Activated CD8-positive, alpha-beta T cell treated with anti-CD3 and anti-CD28 coated beads for 36 hours (primary cell): Measurements from ENCODE around the gene DFFB. TPM values are rescaled to one million over a fixed set of nuclear protein-coding genes. Genes with fewer than 3 reads are reported as not detected.
"Not testable (repeated sequence)": the region's sequence is repeated elsewhere in the genome, so short reads cannot be mapped to it uniquely, and the experiment has no call there.

Source experiments
- ATAC-seq: fragments of 200-7000 bp; cut with Tn5 transposase; one replicate; pipeline ENCODE4 v1.10.0; 2021; ENCODE audit warnings: mild to moderate bottlenecking, moderate library complexity
- CTCF ChIA-PET: fragments of 350-600 bp; sonication (Branson Sonifier 250); formaldehyde crosslinking; loops from one replicate; lab custom pipeline; 2021; ENCODE audit warnings: antibody characterized with exemption; lab: Charles Lee
- POLR2A ChIA-PET: fragments of 350-600 bp; sonication (Branson Sonifier 250); formaldehyde crosslinking; loops from one replicate; lab custom pipeline; 2021; ENCODE audit warnings: antibody characterized with exemption; lab: Charles Lee
- DNase-seq: peaks from one replicate; pipeline ENCODE4 v3.0.0-alpha.2; 2020
- H3K27ac Mint-ChIP-seq: one replicate; pipeline ENCODE4 v1.8.0; 2021; ENCODE audit warnings: mild to moderate bottlenecking, mixed read lengths
- H3K27me3 Mint-ChIP-seq: one replicate; pipeline ENCODE4 v1.8.0; 2021; ENCODE audit warnings: mixed read lengths
- H3K36me3 Mint-ChIP-seq: one replicate; pipeline ENCODE4 v1.8.0; 2021; ENCODE audit warnings: low read depth, mixed read lengths
- H3K4me1 Mint-ChIP-seq: one replicate; pipeline ENCODE4 v1.8.0; 2021; ENCODE audit warnings: low read depth, mixed read lengths
- H3K4me3 Mint-ChIP-seq: one replicate; pipeline ENCODE4 v1.8.0; 2021; ENCODE audit warnings: mild to moderate bottlenecking, moderate library complexity, mixed read lengths
- H3K9me3 Mint-ChIP-seq: one replicate; pipeline ENCODE4 v1.8.0; 2021; ENCODE audit warnings: mixed read lengths
- CTCF ChIP-seq: fragments of 200-600 bp; IDR thresholded peaks from one replicate; pipeline ENCODE4 v1.8.0; 2022; ENCODE audit warnings: antibody characterized with exemption, mild to moderate bottlenecking
- intact Hi-C: fragments of 100-400 bp; cut with micrococcal nuclease; formaldehyde crosslinking; loops from one replicate; pipeline ENCODE4 v1.10.0; 2022
- total RNA-seq, 2 experiments: library from RNA; stranded (reverse); gene quantifications; one replicate each; pipeline ENCODE4 v1.2.3, GENCODE V29; 2021

Gene DFFB
- total RNA-seq, 2 experiments from 2014 or later, result 9.3 to 9.7 TPM

GRCh38 chr1:3915551-3916121 lies 58.4 kb downstream of the DFFB start:
- Mint-ChIP-seq H3K4me3 (no peak overlapping the region), H3K36me3 (no peaks in the 10 kb centered on the region), H3K4me1 (no peaks in the 10 kb centered on the region), H3K27ac (no peak overlapping the region), H3K9me3 (no peaks in the 10 kb centered on the region), H3K27me3 (no peaks in the 10 kb centered on the region)
- ATAC-seq (no peak), DNase-seq (no peak)
- intact Hi-C loops, result no loop called here
- POLR2A ChIA-PET, result no interaction called here
- CTCF ChIA-PET, result no interaction called here
- TF ChIP-seq CTCF, result no peak

GRCh38 chr1:3917761-3918160 lies 60.5 kb downstream of the DFFB start:
- no peaks in the 10 kb centered on the region for H3K36me3 Mint-ChIP-seq
- ChIA-PET POLR2A (no interaction called here), CTCF (no interaction called here)
- H3K9me3 Mint-ChIP-seq, result no peaks in the 10 kb centered on the region
- intact Hi-C loops, result no loop called here
- TF ChIP-seq CTCF, result no peak
- DNase-seq (no peak), ATAC-seq (no peak)
- H3K4me3 Mint-ChIP-seq, result no peak overlapping the region
- peaks cover 1% of the 10 kb centered on the region for H3K27me3 Mint-ChIP-seq
- H3K27ac Mint-ChIP-seq, result no peak overlapping the region
- peaks cover 9% of the 10 kb centered on the region for H3K4me1 Mint-ChIP-seq

GRCh38 chr1:3918359-3918758 lies 61.1 kb downstream of the DFFB start:
- intact Hi-C loops, POLR2A ChIA-PET, H3K36me3 Mint-ChIP-seq, CTCF ChIA-PET, ATAC-seq, H3K27ac Mint-ChIP-seq, DNase-seq, H3K9me3 Mint-ChIP-seq, H3K4me3 Mint-ChIP-seq, H3K27me3 Mint-ChIP-seq: not testable (repeated sequence)
- H3K4me1 Mint-ChIP-seq, result peaks cover 12% of the 10 kb centered on the region

- CTCF ChIA-PET, result no interaction called here
Observed at GRCh38 chr1:3918966-3919611, 61.8 kb downstream of the DFFB start.

GRCh38 chr1:3919706-3920105 lies 62.4 kb downstream of the DFFB start:
- Mint-ChIP-seq H3K4me3 (no peak overlapping the region), H3K27me3 (peaks cover 1% of the 10 kb centered on the region), H3K36me3 (no peaks in the 10 kb centered on the region), H3K27ac (no peak overlapping the region), H3K4me1 (peaks cover 12% of the 10 kb centered on the region), H3K9me3 (no peaks in the 10 kb centered on the region)
- ChIA-PET POLR2A (no interaction called here), CTCF (no interaction called here)
- intact Hi-C loops, result no loop called here
- DNase-seq (no peak), ATAC-seq (no peak)
- no peak for TF ChIP-seq CTCF

More at GRCh38 chr1:3918966-3919611, 61.8 kb downstream of the DFFB start:
- intact Hi-C loops, result no loop called here
- Mint-ChIP-seq H3K27ac (no peak overlapping the region), H3K4me1 (peaks cover 12% of the 10 kb centered on the region), H3K4me3 (no peak overlapping the region), H3K27me3 (peaks cover 1% of the 10 kb centered on the region), H3K36me3 (no peaks in the 10 kb centered on the region), H3K9me3 (no peaks in the 10 kb centered on the region)
- no peak for DNase-seq
- POLR2A ChIA-PET, result no interaction called here
- TF ChIP-seq CTCF, result no peak
- ATAC-seq, result no peak
